GM21737 (cell line): ENCODE data around the gene CANT1.

Experiments used
- ATAC-seq: cut with Tn5 transposase; IDR thresholded peaks from one replicate; pipeline ENCODE4 v1.9.1; 2021; ENCODE audit warnings: mild to moderate bottlenecking, moderate library complexity; ENCODE audit not compliant: unreplicated experiment

The CANT1 gene

GRCh38 chr17:79009397-79010303 lies at the start of gene CANT1:
TSS of gene CANT1 (minus strand) at chr17:79009764. CDS start at chr17:78997622, 12,142 bp downstream.
- peak; percentile 87 for ATAC-seq

GRCh38 chr17:79057737-79058385 lies 48.3 kb upstream of the CANT1 start:
- no peak for ATAC-seq

GRCh38 chr17:79055197-79055596 lies 45.6 kb upstream of the CANT1 start:
- ATAC-seq, result no peak

- ATAC-seq, result no peak
Measured at GRCh38 chr17:79054200-79054960, 44.8 kb upstream of the CANT1 start.

- no peak for ATAC-seq
Measured at GRCh38 chr17:79053251-79053925, 43.8 kb upstream of the CANT1 start.

- ATAC-seq, result no peak
Measured at GRCh38 chr17:79052131-79052530, 42.6 kb upstream of the CANT1 start.

- no peak for ATAC-seq
Measured at GRCh38 chr17:79051306-79051705, 41.7 kb upstream of the CANT1 start.

GRCh38 chr17:79050551-79050950 lies 41.0 kb upstream of the CANT1 start:
- no peak for ATAC-seq

GRCh38 chr17:79049821-79050220 lies 40.3 kb upstream of the CANT1 start:
- ATAC-seq, result no peak

GRCh38 chr17:79048826-79049755 lies 39.5 kb upstream of the CANT1 start:
- no peak for ATAC-seq

GRCh38 chr17:79047923-79048825 lies 38.6 kb upstream of the CANT1 start:
- no peak for ATAC-seq

- no peak for ATAC-seq
Measured at GRCh38 chr17:79047291-79047920, 37.8 kb upstream of the CANT1 start.

- ATAC-seq, result no peak
Measured at GRCh38 chr17:79046916-79047280, 37.3 kb upstream of the CANT1 start.

- no peak for ATAC-seq
Measured at GRCh38 chr17:79046197-79046915, 36.8 kb upstream of the CANT1 start.

- no peak for ATAC-seq
Measured at GRCh38 chr17:79045842-79046196, 36.3 kb upstream of the CANT1 start.

GRCh38 chr17:79045001-79045729 lies 35.6 kb upstream of the CANT1 start:
- ATAC-seq, result no peak

- no peak for ATAC-seq
Measured at GRCh38 chr17:79044462-79044861, 34.9 kb upstream of the CANT1 start.
